Measurements from ENCODE around the gene TNMD.

- TF ChIP-seq POLR2A (IDR thresholded peaks at IDR 0.05) (no peak), CTCF (IDR thresholded peaks at IDR 0.05) (no peak)
These were observed 11.9 kb downstream of the TNMD start for GRCh38 chrX:100596601-100597000.
